K562 (cell line): ENCODE measurements around the gene ZNF92. TPM values are rescaled to one million over a fixed set of nuclear protein-coding genes. Genes with fewer than 3 reads are reported as not detected.
A peak's percentile ranks its signal among the peaks of the same experiment; 100 is the strongest.

Experiments
- ARID3A ChIP-seq: IDR thresholded peaks from 2 replicates; pipeline ENCODE4 v1.6.1; 2012; ENCODE audit warnings: low read depth, low read length, improper control_type of control experiment, borderline replicate concordance
- BRF2 ChIP-seq: IDR thresholded peaks from 3 replicates; pipeline ENCODE4 v1.6.1; 2011; ENCODE audit warnings: borderline replicate concordance, mild to moderate bottlenecking; ENCODE audit not compliant: insufficient read length, insufficient read depth
- CHCHD3 ChIP-seq: fragments of 250-450 bp; sonication (Bioruptor Pico); IDR thresholded peaks from 2 replicates; pipeline ENCODE4 v2.1.2; 2022; ENCODE audit warnings: mild to moderate bottlenecking
- COPS2 ChIP-seq: fragments of 450-650 bp; conservative IDR thresholded peaks from 2 replicates; pipeline ENCODE4 v1.6.1; 2016; ENCODE audit warnings: mild to moderate bottlenecking, moderate library complexity
- DDX20 ChIP-seq: fragments of 450-650 bp; IDR thresholded peaks from 2 replicates; pipeline ENCODE4 v1.6.1; 2016; ENCODE audit warnings: missing genetic modification characterization, low read depth, mild to moderate bottlenecking, missing compliant biosample characterization, moderate library complexity
- ELK3 ChIP-seq: fragments of 450-650 bp; formaldehyde crosslinking; IDR thresholded peaks from 2 replicates; pipeline ENCODE4 v1.4.0; 2020; ENCODE audit warnings: mild to moderate bottlenecking
- ID3 ChIP-seq, 2 experiments: fragments of 250-450 bp in 1 of 2; fragments of 450-650 bp in 1 of 2; sonication (Bioruptor Pico) in 1 of 2; IDR thresholded peaks; 2 replicates each; pipeline versions ENCODE4 v1.6.1 to v1.8.0; 2016 to 2021; ENCODE audit warnings: mild to moderate bottlenecking in 2 of 2, moderate library complexity in 2 of 2, missing compliant biosample characterization in 1 of 2, missing genetic modification characterization in 1 of 2
- KDM4B ChIP-seq, 2 experiments: fragments of 450-650 bp in 1 of 2; sonication (generic) in 1 of 2; IDR thresholded peaks; 2 replicates each; pipeline ENCODE4 v1.6.1; 2016 to 2017; ENCODE audit warnings: borderline replicate concordance in 2 of 2, antibody characterized with exemption in 1 of 2, low read depth in 1 of 2, mild to moderate bottlenecking in 1 of 2
- MAFK ChIP-seq: IDR thresholded peaks from 2 replicates; pipeline ENCODE4 v1.6.1; 2011; ENCODE audit warnings: low read length, improper control_type of control experiment
- NONO ChIP-seq, 2 experiments: fragments of 200-400 bp in 1 of 2; fragments of 450-650 bp in 1 of 2; formaldehyde crosslinking in 1 of 2; IDR thresholded peaks; 2 replicates each; pipeline ENCODE4 v1.6.1; 2017; ENCODE audit warnings: low read depth in 2 of 2, mild to moderate bottlenecking in 2 of 2, moderate library complexity in 2 of 2, low read length in 1 of 2
- NRF1 ChIP-seq, 2 experiments: fragments of 450-650 bp; IDR thresholded peaks in 1 of 2; conservative IDR thresholded peaks in 1 of 2; 2 replicates each; pipeline ENCODE4 v1.6.1; 2014; ENCODE audit warnings: mild to moderate bottlenecking in 2 of 2
- PHB2 ChIP-seq: fragments of 450-650 bp; IDR thresholded peaks from 2 replicates; pipeline ENCODE4 v1.6.1; 2017; ENCODE audit warnings: low read depth
- PTBP1 ChIP-seq: fragments of 200-400 bp; formaldehyde crosslinking; IDR thresholded peaks from 2 replicates; pipeline ENCODE4 v1.6.1; 2017; ENCODE audit warnings: low read depth, low read length
- ZNF282 ChIP-seq: sonication (generic); formaldehyde crosslinking; IDR thresholded peaks from 2 replicates; pipeline ENCODE4 v1.8.1; 2023; ENCODE audit warnings: missing genetic modification reagents
- ZNF785 ChIP-seq: fragments of 250-450 bp; sonication (Bioruptor Pico); IDR thresholded peaks from 2 replicates; pipeline ENCODE4 v1.4.0; 2020; ENCODE audit warnings: mild to moderate bottlenecking
- polyA plus RNA-seq, 8 experiments: library from polyadenylated mRNA; depleted of rRNA in 4 of 8; stranded (reverse) in 5 of 8; unstranded in 3 of 8; fragments of >200 nt; fragmentation: Nextera tagmentation in 2 of 8; fragmentation: Illumina TruSeq in 1 of 8; extraction: Ambion mirVana in 2 of 8; extraction: Trizol in 1 of 8; gene quantifications; 2 replicates each; pipeline versions ENCODE4 v1.2.1 to v1.2.3, GENCODE V29; 2011 to 2014; ENCODE audit warnings: inconsistent platforms in 1 of 8, missing spikeins in 1 of 8
- total RNA-seq, 7 experiments: library from RNA; depleted of rRNA in 6 of 7; stranded (reverse); fragments of >200 nt in 6 of 7; fragmentation: Illumina TruSeq in 2 of 7; extraction: Trizol in 2 of 7; gene quantifications; 2 replicates each; pipeline versions ENCODE4 v1.2.1 to v1.2.3, GENCODE V29; 2011 to 2021; ENCODE audit warnings: low replicate concordance in 1 of 7
- TF ChIP-seq, protein P1 (sequence below): sonication (generic); formaldehyde crosslinking; IDR thresholded peaks from 2 replicates; pipeline ENCODE4 v1.8.0; 2023; ENCODE audit warnings: mild to moderate bottlenecking, missing genetic modification reagents
- TF ChIP-seq, protein P2 (sequence below): fragments of 250-450 bp; sonication (Bioruptor Pico); IDR thresholded peaks from 2 replicates; pipeline ENCODE4 v1.8.0; 2021; ENCODE audit warnings: borderline replicate concordance, mild to moderate bottlenecking, moderate library complexity; ENCODE audit not compliant: poor library complexity, severe bottlenecking
- TF ChIP-seq, protein P3 (sequence below): fragments of 450-650 bp; formaldehyde crosslinking; conservative IDR thresholded peaks from 2 replicates; pipeline ENCODE4 v1.4.0; 2022; ENCODE audit warnings: mild to moderate bottlenecking, missing genetic modification characterization

ZNF92 gene
- total and polyA plus RNA-seq, 9 of the 15 experiments (the other 6 are each of a cell fraction or from before 2014, with no cell fraction given), result 8.9 to 29.4 (median 12.5) TPM

GRCh38 chr7:65373608-65374351 is at the start of gene ZNF92 (continued):
- TF ChIP-seq, protein P1, sequence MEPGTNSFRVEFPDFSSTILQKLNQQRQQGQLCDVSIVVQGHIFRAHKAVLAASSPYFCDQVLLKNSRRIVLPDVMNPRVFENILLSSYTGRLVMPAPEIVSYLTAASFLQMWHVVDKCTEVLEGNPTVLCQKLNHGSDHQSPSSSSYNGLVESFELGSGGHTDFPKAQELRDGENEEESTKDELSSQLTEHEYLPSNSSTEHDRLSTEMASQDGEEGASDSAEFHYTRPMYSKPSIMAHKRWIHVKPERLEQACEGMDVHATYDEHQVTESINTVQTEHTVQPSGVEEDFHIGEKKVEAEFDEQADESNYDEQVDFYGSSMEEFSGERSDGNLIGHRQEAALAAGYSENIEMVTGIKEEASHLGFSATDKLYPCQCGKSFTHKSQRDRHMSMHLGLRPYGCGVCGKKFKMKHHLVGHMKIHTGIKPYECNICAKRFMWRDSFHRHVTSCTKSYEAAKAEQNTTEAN (CRISPR knock-in tag), result no peak
- no peak for TF ChIP-seq BRF2
- TF ChIP-seq ID3 (CRISPR knock-in tag; IDR thresholded peaks at IDR 0.05), result no peak
- TF ChIP-seq ID3 (tag; IDR thresholded peaks at IDR 0.05), result no peak
- TF ChIP-seq ZNF785 (CRISPR knock-in tag), result no peak
- TF ChIP-seq, protein P2, sequence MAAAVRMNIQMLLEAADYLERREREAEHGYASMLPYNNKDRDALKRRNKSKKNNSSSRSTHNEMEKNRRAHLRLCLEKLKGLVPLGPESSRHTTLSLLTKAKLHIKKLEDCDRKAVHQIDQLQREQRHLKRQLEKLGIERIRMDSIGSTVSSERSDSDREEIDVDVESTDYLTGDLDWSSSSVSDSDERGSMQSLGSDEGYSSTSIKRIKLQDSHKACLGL (CRISPR knock-in tag), result no peak
- TF ChIP-seq NONO (IDR thresholded peaks at IDR 0.05; ENCODE audit: low read depth in 2 of 2, low read length in 1 of 2), result no peak
- no peak for TF ChIP-seq DDX20 (tag)
- no peak for TF ChIP-seq ELK3
- TF ChIP-seq ZNF282, result no peak
- no peak for TF ChIP-seq PHB2
- TF ChIP-seq ARID3A, result peak; percentile 17; the same call in 1 of the 2 replicates
- no peak for TF ChIP-seq CHCHD3 (CRISPR knock-in tag)
- no peak for TF ChIP-seq COPS2
- TF ChIP-seq MAFK, result no peak
- TF ChIP-seq PTBP1, result no peak
- TF ChIP-seq NRF1 (conservative IDR thresholded peaks at IDR 0.05 in 1 of 2, IDR thresholded peaks at IDR 0.05 in 1 of 2), result peak; percentile 73 to 74
- TF ChIP-seq, protein P3, sequence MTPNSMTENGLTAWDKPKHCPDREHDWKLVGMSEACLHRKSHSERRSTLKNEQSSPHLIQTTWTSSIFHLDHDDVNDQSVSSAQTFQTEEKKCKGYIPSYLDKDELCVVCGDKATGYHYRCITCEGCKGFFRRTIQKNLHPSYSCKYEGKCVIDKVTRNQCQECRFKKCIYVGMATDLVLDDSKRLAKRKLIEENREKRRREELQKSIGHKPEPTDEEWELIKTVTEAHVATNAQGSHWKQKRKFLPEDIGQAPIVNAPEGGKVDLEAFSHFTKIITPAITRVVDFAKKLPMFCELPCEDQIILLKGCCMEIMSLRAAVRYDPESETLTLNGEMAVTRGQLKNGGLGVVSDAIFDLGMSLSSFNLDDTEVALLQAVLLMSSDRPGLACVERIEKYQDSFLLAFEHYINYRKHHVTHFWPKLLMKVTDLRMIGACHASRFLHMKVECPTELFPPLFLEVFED (CRISPR knock-in tag), result no peak
- TF ChIP-seq KDM4B (IDR thresholded peaks at IDR 0.05; ENCODE audit: borderline replicate concordance in 2 of 2, low read depth in 1 of 2), result no peak; a peak in 1 of 4 replicates
